ENCODE results near the gene MYO1D. TPM values are rescaled to one million over a fixed set of nuclear protein-coding genes. Genes with fewer than 3 reads are reported as not detected.

The MYO1D gene
- total RNA-seq, 1 experiment from 2014 or later: 29.9 TPM

DNA sequence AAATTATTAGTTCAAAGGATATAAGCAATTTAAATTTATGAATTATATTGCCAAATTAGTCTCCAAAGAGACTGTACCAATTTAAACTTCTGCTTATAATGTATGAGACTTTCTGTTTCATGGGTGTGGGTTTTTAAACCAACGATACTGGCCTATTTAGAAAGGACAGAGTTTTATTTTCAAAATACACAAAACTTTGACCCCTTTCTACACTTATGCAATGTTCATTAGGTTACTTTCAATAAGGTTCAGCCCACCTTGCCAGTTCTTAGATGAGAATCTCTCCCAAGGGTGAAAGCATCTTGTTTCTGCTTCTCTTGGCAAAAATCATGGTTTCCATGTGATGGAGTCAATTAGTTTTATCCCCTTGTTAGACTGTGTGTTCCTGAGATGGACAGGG, 84.7 kb downstream of the MYO1D start (continued):
- no peak for TF ChIP-seq PRDM15 (CRISPR knock-in tag; IDR thresholded peaks at IDR 0.05)
- TF ChIP-seq GTF2I (CRISPR knock-in tag; conservative IDR thresholded peaks at IDR 0.05): no peak
- TF ChIP-seq, protein P1, sequence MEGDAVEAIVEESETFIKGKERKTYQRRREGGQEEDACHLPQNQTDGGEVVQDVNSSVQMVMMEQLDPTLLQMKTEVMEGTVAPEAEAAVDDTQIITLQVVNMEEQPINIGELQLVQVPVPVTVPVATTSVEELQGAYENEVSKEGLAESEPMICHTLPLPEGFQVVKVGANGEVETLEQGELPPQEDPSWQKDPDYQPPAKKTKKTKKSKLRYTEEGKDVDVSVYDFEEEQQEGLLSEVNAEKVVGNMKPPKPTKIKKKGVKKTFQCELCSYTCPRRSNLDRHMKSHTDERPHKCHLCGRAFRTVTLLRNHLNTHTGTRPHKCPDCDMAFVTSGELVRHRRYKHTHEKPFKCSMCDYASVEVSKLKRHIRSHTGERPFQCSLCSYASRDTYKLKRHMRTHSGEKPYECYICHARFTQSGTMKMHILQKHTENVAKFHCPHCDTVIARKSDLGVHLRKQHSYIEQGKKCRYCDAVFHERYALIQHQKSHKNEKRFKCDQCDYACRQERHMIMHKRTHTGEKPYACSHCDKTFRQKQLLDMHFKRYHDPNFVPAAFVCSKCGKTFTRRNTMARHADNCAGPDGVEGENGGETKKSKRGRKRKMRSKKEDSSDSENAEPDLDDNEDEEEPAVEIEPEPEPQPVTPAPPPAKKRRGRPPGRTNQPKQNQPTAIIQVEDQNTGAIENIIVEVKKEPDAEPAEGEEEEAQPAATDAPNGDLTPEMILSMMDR (IDR thresholded peaks at IDR 0.05): no peak
- no peak for TF ChIP-seq KAT7 (CRISPR knock-in tag; IDR thresholded peaks at IDR 0.05; ENCODE audit: borderline replicate concordance)
- no peak for TF ChIP-seq NFE2L1 (CRISPR knock-in tag; IDR thresholded peaks at IDR 0.05)
- no peak for TF ChIP-seq IRF1 (CRISPR knock-in tag; IDR thresholded peaks at IDR 0.05)
- TF ChIP-seq TP53 (CRISPR knock-in tag; IDR thresholded peaks at IDR 0.05): no peak
- TF ChIP-seq, protein P2, sequence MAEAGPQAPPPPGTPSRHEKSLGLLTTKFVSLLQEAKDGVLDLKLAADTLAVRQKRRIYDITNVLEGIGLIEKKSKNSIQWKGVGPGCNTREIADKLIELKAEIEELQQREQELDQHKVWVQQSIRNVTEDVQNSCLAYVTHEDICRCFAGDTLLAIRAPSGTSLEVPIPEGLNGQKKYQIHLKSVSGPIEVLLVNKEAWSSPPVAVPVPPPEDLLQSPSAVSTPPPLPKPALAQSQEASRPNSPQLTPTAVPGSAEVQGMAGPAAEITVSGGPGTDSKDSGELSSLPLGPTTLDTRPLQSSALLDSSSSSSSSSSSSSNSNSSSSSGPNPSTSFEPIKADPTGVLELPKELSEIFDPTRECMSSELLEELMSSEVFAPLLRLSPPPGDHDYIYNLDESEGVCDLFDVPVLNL (CRISPR knock-in tag; IDR thresholded peaks at IDR 0.05; ENCODE audit: borderline replicate concordance, low read depth): no peak
- no peak for TF ChIP-seq USF1 (CRISPR knock-in tag; IDR thresholded peaks at IDR 0.05)
- no peak for TF ChIP-seq ATF2 (CRISPR knock-in tag; IDR thresholded peaks at IDR 0.05; ENCODE audit: borderline replicate concordance, low read depth)
- TF ChIP-seq, protein P3, sequence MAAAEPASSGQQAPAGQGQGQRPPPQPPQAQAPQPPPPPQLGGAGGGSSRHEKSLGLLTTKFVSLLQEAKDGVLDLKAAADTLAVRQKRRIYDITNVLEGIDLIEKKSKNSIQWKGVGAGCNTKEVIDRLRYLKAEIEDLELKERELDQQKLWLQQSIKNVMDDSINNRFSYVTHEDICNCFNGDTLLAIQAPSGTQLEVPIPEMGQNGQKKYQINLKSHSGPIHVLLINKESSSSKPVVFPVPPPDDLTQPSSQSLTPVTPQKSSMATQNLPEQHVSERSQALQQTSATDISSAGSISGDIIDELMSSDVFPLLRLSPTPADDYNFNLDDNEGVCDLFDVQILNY (CRISPR knock-in tag; IDR thresholded peaks at IDR 0.05): no peak
- TF ChIP-seq CBFB (CRISPR knock-in tag; IDR thresholded peaks at IDR 0.05; ENCODE audit: low read depth): no peak
- TF ChIP-seq JAZF1 (CRISPR knock-in tag; IDR thresholded peaks at IDR 0.05): no peak

GRCh38 chr17:32786169-32786568, 90.8 kb downstream of the MYO1D start:
- no peak for DNase-seq (ENCODE audit: low spot score)
- ATAC-seq: no peak
- Mint-ChIP-seq H3K27me3 (ENCODE audit: low read depth) (no peaks in the 10 kb centered on the region), H3K4me3 (no peak overlapping the region), H3K36me3 (no peaks in the 10 kb centered on the region), H3K9me3 (peaks cover 8% of the 10 kb centered on the region; the same call in 1 of the 2 replicates), H3K4me1 (peaks cover 3% of the 10 kb centered on the region; the same call in 1 of the 2 replicates), H3K27ac (no peak overlapping the region)
- POLR2A ChIA-PET: no interaction called here
- CTCF ChIA-PET: interaction anchor here (1.3 kb wide), 1 partner anchor 91 kb away, joined by 6 read pairs; no protein-coding TSS in a partner anchor
- TF ChIP-seq JAZF1 (CRISPR knock-in tag; IDR thresholded peaks at IDR 0.05): no peak
